COLO668 (cell line): ENCODE data around the gene BCAS3.
"Not testable (repeated sequence)": the region's sequence is repeated elsewhere in the genome, so short reads cannot be mapped to it uniquely, and the experiment has no call there.

Experiments
- DNase-seq: peaks from one replicate; lab custom pipeline; 2025; ENCODE audit not compliant: unreplicated experiment; lab: John Stamatoyannopoulos, UW

Gene BCAS3

DNA sequence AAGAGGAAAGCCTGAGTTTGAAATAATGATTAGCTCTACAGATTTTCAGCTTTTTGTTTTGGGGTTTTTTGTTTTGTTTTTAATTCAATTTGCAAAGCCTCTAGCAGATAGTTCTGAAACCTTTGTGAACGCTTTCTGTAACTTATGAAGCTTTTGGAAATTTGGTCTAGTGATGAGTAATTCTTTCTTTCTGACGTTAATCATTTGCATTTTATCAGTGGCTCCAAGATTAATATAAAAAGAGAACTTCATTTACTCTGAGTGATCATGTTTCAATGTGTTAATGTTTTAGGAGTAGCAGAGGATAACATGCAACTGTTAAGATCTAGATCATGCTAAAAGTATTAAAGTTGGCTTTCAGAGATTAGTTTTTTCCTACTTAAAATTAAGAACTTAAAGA is 561.7 kb downstream of the BCAS3 start:
- no peak for DNase-seq

DNA sequence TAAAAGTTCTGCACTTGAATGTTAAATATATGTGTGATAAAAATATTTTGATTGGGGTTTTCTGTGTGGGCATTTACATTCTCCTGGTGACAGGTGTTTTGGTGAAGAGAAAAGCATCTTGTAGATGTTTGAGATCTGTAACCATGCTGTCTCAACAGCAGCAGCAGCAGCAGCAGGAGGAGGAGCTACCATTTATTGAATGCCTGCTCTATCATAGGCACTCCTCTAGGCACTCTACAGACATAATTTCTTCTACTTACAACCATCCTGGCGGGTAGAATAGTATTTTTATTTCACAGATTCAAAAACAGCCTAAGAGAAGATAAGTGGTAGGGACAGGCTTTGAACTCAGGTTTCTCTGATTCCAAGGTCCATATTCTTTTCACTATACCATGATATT is 562.3 kb downstream of the BCAS3 start:
- DNase-seq: no peak

DNA sequence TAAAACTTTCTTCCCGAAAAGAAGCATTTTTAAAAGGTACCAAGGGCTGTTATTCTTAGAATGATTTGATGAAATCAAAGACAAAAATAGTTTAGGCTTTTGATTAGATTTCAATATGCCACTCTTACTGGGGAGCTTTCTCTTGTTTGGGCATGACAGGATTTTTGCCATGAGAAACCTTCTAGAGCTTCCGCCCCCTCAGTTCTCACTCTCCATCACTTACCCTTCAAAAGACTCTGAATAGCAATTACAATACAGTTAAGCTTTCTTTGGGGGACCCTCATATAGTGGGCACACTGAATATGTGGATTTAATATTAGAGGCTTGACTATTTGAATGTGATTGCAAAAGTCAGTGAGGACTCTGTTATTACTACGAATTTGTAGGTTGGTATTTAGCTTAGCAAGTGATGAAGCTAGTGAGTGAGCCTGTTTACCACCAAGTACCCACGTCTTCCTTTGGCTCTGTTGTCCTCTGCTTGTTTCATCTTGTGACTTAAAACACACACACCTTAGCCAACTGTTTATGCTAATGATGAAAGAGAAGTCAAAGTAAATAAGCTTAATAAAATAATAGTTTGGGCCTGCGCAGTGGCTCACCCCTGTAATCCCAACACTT is 563.3 kb downstream of the BCAS3 start:
- DNase-seq: no peak

DNA sequence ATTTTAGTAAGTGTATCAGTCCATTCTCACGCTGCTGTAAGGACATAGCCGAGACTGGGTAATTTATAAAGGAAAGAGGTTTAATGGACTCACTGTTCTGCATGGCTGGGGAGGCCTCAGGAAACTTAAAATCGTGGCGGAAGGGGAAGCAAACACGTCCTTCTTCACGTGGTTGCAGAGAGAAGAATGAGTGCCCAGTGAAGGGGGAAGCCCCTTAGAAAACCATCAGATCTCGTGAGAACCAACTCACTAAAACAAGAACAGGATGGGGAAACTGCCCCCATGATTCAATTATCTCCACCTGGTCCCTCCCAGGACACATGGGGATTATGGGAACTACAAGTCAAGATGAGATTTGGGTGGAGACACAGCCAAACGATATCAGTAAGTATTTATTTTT is 567.3 kb downstream of the BCAS3 start:
- DNase-seq: not testable (repeated sequence)

DNA sequence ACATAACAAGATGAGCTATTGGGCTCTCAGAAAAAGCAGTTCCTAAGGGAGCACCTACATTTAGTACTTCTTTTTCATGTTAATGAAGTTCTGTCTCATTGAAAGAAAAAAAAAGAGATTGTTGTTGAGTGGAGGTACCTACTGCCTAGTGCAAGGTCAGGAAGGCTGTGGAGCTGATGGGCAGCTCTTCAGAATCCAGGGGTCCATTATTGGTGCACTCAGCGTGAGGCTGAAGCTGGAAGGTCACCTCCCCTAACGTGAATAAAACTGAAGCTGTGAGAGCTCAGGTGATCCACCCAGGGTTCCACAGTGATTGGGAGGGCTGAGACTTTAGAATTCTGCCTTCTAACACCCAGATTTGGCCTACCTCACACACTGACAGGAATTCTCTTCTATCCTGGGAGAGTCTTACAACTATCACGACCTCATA is 568.1 kb downstream of the BCAS3 start:
- DNase-seq: no peak

DNA sequence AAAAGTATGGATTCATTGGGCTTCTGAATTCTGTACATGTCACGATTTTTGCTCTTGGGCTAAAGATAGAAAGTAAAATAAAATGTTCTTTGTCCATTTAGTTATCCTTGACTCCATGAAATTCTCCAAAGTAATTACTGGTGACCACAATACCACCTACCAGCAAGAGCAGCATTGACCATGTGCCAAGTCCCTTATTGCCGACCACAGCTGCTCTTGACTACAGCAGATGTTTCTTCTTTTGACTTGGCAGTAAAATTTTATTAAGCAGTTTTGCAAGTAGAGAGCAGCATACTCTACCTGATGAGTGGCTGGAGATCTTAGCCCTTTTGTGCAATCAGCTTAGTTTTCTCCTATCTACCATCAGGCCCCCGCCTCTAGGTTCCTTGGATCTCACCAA is 569.8 kb downstream of the BCAS3 start:
- no peak for DNase-seq

DNA sequence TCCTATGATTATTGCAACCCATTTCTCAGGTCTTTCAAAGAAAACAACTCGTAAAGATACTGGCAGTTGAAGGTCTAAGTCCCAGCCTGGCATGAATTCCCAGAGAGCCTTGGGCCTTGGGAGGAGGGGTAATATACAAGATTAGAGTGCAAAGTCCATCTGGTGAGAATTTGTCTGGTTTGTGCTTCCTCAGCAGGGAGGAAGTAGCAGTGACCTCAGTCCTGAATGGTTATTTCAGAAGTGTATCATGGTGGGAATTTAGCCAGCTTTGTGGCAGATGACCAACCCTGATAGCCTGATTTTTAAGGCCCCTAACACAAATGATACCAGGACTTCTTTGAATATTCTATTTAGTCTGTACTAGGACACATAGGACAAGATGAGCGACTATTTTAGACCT is 570.7 kb downstream of the BCAS3 start:
- no peak for DNase-seq

DNA sequence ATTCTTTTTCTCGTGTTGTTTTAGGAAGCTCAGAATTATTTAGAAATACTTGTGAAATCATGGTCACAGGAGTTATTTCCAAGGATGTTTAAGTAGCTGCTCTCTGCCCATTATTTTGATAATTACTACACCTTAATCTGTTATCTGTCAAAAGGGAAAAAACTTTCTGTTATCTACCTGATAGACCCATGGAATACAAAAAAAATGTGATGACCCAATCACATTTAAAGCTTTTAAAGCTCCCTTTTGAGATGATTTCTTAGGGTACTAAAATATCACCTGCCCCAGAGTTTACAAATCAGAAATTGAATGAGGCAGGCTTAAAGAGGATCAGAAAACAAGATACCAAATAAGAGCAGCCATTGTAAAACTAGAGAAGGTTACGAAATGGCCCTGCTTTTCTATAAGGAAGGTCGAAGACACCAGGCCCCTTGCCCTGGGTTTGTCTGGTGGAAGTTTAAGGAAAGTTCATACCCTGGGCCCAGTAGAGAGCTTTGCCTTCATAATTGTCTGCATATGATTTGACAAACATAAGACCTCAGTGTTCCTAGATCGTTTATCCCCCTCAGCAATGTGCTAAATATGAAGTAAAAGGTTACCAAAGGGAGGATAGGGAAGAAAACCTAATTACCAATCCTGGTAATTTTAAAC is 572.1 kb downstream of the BCAS3 start:
- DNase-seq: no peak

DNA sequence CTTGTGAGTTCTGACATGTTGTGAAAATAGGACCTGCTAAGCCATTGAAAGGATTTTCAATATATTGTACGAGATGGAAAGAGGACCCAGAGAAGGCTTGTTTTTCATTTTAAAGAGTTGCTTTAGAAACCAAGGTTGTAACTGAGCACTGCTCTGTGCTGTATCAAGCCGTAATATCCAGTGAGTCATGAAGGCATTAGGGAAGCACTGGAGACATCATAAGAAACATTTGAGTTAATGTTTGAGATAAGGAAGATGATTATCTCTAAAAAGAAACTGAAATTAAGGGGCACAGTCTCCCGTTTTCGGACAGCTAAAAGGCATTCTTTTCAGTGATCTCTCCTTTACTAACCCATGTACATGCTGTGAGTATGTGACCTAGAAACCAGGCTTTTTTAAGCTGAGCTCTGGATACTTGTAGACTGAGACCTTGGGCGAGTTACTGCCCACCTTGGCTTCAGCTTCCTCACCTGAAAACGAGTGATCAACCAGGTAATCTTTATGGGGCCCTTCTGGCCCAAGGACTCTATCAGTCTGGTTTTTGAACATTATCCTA is 572.8 kb downstream of the BCAS3 start:
- no peak for DNase-seq

DNA sequence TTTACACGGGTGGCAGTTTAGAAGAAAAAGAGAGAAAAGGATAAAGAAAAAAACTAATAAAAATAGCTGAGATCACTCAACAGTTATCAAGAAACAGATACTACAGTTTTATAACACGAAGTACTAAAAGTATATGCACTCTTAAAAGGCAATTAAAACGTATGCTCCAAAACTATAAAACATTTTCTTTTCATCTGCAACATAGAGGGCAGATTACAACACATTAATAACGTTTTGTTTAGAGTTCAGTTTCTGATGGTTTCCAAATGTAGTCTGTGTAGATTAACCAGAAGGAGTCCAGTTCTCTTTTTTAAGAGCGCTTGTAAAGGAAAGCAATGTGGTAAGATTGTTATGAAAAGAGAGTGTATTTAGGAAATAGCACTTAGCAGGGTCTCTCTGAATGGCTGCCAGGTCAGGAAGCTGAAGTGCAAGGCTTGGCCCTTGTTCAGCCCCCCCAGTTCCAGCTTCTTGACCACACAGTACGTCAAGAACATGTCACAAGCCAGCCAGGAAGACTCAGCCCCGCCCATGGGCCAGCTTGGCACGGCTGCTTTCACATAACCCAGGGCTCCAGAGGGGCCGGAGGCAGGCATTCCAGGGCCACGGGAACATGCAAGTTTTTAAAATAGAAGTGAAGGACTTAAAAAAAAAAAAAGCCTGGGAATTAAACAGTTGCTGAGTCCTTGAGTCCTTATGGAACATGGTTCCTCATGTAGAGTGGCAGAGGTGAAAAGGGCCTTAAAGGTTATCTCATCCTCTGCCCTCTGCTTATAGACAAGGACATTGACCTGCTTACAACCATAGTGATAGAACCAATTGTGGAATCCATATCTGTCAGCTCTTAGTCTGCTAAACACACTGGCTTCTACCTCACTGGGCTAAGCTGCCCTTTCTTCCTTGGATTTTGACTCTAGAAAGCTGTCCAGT is 574.6 kb downstream of the BCAS3 start:
- no peak for DNase-seq

DNA sequence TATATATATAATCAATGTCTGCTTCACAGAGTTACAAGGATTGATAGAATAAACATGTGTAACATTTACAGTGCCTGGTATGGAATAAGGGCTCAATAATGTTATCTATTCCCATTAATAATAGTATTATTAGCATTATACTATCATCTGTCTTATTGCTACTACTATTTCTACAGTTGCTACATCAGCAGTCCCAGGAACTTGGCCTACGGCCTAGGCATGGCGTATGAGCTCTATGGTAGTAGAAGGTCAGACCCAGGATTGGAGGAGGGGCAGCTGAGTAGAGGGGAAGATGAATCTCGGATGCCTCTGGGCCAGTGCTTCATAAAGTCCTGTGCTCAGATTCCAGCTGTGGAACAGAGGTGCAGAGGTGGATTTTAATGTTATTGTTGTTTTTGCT is 575.7 kb downstream of the BCAS3 start:
- DNase-seq: no peak

DNA sequence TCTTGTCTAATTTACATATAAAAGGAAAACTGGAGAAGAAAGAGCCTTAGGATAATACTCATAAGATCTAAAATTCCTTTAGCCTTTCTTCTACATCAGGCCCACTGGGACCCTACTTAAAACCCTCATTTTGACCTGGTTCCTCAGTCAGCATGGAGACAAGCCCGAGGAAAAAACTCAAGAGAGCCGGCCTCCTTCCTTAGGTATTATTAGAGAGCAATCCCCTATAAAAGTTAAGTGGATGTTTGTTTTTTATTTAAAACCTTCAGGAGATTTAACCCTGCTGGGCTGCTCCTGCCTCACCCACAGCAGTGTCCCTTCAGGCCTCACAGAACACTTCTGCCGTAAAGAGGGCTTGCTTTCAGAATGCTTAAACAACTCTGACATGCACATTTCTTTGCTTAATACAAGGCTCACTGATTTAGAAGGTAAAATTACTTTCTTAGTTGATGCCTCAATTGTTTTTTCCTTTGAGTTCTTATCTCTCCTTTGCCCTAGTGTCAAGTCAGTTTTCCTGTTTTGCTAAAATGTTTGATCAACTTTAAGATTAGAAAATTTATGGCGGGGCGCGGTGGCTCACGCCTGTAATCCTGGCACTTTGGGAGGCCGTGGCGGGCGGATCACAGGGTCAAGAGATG is 576.4 kb downstream of the BCAS3 start:
- no peak for DNase-seq

DNA sequence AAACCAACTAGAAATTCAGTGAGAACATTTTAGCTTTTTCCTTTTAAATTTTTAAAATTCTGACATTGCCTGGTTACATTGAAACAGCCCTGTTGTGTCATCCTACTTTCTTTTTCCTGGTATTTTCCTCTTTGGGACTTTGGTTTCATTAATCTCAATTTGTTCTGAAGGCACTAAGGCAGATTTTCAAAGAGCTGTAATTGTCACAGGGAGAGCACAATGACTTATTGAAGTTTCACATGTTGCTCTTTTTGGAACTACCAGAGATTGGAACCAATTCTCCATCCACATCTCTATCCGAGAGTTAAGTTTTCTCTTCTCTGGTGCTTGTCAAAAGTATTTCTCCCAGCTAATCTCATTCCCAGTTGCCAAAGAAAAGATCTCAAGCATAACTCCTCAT is 577.3 kb downstream of the BCAS3 start:
- DNase-seq: no peak

DNA sequence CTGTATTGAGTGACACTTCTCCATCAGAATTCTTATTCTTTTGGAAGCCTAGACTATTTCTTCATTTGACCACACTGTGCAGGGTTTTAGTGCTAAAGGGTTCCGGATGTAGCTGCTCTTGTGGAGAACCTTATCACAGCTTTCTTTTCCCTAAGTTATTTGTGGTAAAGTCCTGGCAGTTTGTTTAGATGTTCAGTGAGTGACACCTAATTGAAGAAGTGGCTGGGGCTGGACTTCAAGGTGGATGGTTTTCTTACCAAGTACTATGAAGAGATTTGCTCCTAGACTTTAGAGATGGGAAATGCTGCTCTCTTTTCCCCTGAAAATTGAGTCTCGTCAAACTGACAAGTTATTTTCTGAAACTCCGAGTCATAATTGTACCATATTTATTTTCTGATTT is 578.0 kb downstream of the BCAS3 start:
- DNase-seq: no peak

DNA sequence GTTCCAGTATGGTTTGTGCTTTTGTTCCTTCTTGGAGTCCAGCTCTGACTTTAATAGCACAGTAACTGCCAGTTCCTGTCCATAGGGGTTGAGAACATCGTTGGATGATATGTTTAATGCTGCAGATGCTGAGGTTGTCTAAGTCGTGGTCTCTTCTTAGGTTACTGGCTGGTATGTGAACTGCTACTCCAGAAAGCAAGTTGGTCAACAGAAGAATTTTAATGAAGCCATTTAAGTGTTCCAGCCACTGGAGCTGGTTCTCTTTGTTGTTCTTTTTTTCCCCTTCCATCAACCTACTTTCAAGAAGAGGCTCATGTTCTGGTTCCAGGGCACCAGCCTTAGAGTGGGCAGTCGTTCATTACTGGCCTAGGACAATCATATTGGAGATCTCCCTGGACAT is 581.7 kb downstream of the BCAS3 start:
- no peak for DNase-seq

DNA sequence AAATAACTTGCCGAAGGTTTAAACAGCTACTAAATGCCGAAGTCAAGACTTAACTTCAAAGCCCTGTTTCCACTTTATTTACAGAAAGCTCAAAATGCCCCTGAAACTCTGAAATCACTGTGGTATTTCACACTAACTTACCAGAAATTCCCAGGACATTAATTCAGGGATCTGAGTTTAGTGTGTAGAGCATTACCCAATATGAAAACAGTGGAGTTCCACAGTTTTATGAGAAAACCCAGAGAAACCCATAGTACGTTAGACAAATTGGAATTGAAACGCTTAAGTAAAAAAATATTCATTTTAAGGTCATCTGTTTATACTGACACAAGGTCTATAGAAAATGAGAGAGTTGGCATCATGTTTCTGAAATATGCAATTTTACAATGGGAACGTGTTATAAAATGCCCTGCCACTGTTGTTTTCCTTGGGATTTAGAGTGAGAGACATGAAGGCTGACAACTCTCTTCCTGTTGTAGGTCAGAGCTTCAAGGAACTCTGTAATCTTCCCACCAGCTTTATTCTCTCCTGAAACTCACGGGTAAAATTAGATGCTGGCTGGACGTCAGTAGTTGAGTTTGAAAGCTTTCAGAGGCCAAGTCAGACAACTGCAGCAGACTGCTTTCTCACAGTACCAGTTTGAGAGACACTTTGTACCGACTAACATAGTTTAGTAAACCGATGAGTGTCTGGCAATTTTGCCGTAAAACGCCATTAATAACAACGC is 582.6 kb downstream of the BCAS3 start:
- DNase-seq: no peak

DNA sequence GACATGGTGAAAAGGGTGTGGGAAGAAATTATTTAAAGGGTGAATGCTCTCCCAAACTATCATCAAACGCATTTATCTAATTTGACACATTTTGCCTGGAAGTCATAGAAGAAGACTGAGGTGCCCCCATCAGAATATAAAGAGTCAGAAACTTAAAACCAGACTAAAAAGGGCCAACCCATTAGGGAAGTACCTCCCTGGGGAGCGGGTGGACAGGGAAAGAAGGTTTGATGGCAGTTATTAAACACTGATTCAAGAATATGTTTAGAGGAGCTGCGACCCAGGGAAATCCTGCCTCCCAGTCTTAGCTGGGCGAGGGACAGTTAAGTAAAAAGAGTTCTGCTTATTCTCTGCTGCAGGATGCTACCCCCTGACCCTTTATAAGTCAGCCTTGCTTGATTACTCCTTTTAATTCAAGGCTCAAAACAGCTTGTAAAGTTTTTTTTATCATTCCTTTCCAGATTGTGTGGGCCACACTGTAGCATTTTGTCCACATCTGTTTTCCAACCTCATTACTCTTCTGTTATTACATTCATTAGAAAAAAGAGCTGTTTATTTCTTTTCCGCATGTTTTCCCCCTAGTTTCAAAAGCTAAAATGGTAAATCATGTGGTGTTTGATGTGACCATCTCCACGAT is 583.5 kb downstream of the BCAS3 start:
- DNase-seq: no peak

DNA sequence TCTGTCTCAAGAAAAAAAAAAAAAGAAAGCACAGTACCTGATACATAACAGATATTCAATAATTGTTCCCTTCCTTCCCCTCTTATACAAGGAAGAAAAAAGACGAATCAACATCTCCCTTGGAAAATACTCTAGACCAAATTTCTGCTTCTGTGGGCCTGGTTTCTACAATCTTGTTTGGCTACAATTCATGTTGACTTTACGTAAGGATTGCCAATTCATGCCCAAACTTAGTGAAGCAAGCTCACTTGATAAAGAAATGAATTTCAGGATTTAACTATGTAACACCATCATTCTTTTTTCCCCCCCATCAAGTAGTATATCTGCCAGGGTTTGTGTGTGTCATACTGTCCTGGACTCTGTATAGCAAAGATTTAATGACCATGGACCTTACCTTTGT is 587.7 kb downstream of the BCAS3 start:
- DNase-seq: no peak

DNA sequence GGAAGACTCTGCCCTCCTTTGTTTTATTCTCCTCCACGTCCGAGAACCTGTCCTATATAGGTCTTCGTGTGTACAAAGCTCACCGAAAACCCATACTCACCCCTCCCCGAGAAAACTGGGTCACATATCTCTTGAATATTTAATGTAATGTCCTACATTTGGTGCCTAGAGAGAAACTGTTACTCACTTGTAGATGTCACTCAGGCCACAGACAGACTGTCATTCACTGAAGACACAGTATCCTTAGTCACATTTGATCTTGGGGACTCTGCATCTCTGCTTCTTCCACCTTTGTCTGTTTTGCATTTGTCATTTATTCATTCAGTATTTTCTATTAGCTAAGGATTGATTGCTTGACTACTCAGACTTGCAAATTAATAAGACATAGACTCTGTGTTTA is 590.2 kb downstream of the BCAS3 start:
- no peak for DNase-seq

DNA sequence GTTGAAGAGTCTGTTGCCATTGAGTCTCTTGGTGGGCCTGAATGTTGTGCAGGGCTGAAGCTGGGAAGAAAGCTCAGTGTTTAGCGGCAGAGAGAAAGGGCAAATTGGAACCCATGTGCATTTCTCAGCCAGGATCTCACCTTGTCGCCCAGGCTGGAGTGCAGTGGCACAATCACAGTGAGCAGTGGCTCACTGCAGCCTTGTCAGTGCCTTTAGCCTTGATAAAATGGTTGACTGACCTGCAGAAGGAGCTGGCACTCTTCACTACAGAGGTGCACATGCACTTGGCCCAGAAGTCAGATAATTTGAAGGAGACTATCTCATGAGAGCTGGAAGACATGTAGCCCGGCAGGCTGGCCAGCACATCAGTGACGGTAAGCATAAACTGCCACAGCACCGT is 597.7 kb downstream of the BCAS3 start:
- DNase-seq: no peak
